Chondrocyte (in vitro differentiated cells): ENCODE data around the gene ICAM2. TPM values are rescaled to one million over a fixed set of nuclear protein-coding genes. Genes with fewer than 3 reads are reported as not detected.
A peak's percentile ranks its signal among the peaks of the same experiment; 100 is the strongest.

Source experiments
- DNase-seq: peaks from one replicate; pipeline ENCODE4 v3.0.0; 2021; ENCODE audit warnings: mixed read lengths, low spot score
- H3K27ac Mint-ChIP-seq: one replicate; pipeline ENCODE4 v1.8.0; 2021; ENCODE audit warnings: mild to moderate bottlenecking, moderate library complexity, mixed read lengths; ENCODE audit not compliant: unreplicated experiment
- H3K27me3 Mint-ChIP-seq: 2 replicates; pipeline ENCODE4 v1.8.0; 2021; ENCODE audit warnings: low read depth, mixed read lengths
- H3K36me3 Mint-ChIP-seq: 2 replicates; pipeline ENCODE4 v1.8.0; 2021; ENCODE audit warnings: low read depth, mixed read lengths
- H3K4me1 Mint-ChIP-seq: 2 replicates; pipeline ENCODE4 v1.8.0; 2021; ENCODE audit warnings: low read depth, mild to moderate bottlenecking, mixed read lengths
- H3K4me3 Mint-ChIP-seq: one replicate; pipeline ENCODE4 v1.8.0; 2021; ENCODE audit warnings: mild to moderate bottlenecking, moderate library complexity, mixed read lengths; ENCODE audit not compliant: unreplicated experiment
- H3K9me3 Mint-ChIP-seq: 2 replicates; pipeline ENCODE4 v1.8.0; 2021; ENCODE audit warnings: low read depth, mixed read lengths
- CTCF ChIP-seq: fragments of 200-600 bp; sonication (generic); IDR thresholded peaks from 2 replicates; pipeline ENCODE4 v1.5.0; 2021; ENCODE audit warnings: antibody characterized with exemption, mild to moderate bottlenecking, moderate library complexity
- total RNA-seq: library from RNA; stranded (reverse); gene quantifications from 3 replicates; pipeline ENCODE4 v1.2.1, GENCODE V29; 2021

Gene ICAM2
- total RNA-seq, 1 donor from 2014 or later: not detected

GRCh38 chr17:64038331-64039105 is 18.1 kb upstream of the ICAM2 start:
- no peak for TF ChIP-seq CTCF
- DNase-seq: no peak
- H3K27ac Mint-ChIP-seq: no peak overlapping the region
- peaks cover 13% of the 10 kb centered on the region for H3K4me1 Mint-ChIP-seq
- no peak overlapping the region for H3K4me3 Mint-ChIP-seq
- H3K36me3 Mint-ChIP-seq: peaks cover 12% of the 10 kb centered on the region
- no peaks in the 10 kb centered on the region for H3K27me3 Mint-ChIP-seq
- no peaks in the 10 kb centered on the region for H3K9me3 Mint-ChIP-seq

DNA sequence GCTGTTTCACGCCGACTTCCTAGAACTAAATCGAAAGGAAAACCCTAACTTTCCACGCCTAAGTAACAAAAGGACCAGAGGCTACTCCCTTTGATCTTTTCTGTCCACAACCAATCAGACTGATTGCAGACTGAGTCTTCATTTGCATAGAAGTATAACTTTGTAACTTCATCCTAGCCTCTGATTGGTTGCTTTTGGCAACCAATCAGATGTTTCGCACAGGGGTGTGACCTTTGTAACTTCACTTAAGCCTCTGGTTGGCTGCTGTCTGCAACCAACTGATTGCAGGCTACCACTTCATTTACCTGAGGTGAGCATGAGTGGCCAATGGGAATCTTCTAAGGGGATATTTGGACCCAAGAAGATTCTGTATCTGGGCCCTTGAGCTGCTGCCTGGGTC is 17.4 kb upstream of the ICAM2 start:
- H3K9me3 Mint-ChIP-seq: no peaks in the 10 kb centered on the region
- no peaks in the 10 kb centered on the region for H3K27me3 Mint-ChIP-seq
- H3K27ac Mint-ChIP-seq: no peak overlapping the region
- H3K36me3 Mint-ChIP-seq: peaks cover 9% of the 10 kb centered on the region
- H3K4me1 Mint-ChIP-seq: peaks cover 5% of the 10 kb centered on the region
- no peak for TF ChIP-seq CTCF
- no peak for DNase-seq
- H3K4me3 Mint-ChIP-seq: no peak overlapping the region

DNA sequence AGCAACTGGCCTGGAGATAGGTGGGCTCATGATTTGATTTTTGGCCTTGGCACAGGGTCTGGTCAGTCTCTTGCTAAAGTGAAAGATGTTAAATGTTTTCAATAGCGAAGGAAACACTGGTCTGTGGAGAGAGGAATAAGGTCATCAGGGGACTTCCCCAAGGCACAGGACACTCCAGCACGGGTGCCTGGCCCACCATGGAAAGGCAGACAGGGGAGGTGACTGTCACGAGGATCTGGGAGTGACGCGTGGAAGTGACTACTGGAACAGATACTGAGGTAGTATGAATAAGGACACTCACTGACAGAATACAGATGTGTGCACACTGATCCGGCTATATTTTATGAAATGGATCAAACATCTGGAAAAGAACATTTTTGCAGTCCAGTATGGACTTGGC is 16.7 kb upstream of the ICAM2 start:
- Mint-ChIP-seq H3K9me3 (no peaks in the 10 kb centered on the region), H3K27ac (no peak overlapping the region)

DNA sequence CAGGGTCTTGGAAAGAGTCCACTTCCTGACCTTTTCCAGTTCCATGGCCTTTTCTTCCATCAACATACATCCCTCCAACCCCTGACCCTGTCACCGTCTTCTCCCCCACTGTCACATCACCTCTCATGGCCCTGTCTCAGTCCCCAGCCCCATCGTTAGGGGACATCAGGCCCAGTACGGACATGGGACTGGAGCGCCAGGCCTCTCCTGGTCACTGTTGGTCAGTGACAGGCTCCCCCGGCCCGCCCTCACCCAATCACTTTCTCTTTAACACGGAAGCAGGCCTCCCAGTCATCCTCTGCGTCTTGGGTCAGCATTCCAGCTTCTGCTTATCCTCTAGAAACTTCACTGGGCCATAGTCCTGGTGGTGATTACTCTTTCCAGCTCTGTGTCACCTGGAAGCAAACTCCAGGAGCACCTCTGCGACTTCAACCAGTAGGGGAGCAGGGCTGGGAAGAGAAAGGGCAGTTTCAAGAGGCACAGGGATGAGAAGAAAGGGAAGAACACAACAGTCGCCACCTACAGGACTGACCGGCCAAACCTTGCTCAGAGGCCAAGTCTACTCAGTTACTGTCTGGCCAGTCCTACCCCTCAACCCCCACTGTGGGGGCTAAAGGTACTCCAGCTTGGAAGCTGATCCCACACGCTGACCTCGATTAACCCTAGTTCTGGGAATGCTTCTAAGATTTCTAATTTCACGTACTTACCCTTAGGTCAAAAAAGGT is 15.9 kb upstream of the ICAM2 start:
- no peak overlapping the region for H3K4me3 Mint-ChIP-seq
- peaks cover 4% of the 10 kb centered on the region for H3K36me3 Mint-ChIP-seq
- no peaks in the 10 kb centered on the region for H3K27me3 Mint-ChIP-seq

More for the DNA sequence above, 16.7 kb upstream of the ICAM2 start:
- Mint-ChIP-seq H3K4me1 (peaks cover 2% of the 10 kb centered on the region), H3K4me3 (no peak overlapping the region), H3K27me3 (no peaks in the 10 kb centered on the region), H3K36me3 (peaks cover 7% of the 10 kb centered on the region)
- TF ChIP-seq CTCF: no peak
- DNase-seq: no peak

More for the DNA sequence above, 15.9 kb upstream of the ICAM2 start:
- no peak for DNase-seq
- H3K27ac Mint-ChIP-seq: peak overlapping the region; percentile 8
- H3K9me3 Mint-ChIP-seq: no peaks in the 10 kb centered on the region
- H3K4me1 Mint-ChIP-seq: no peaks in the 10 kb centered on the region
- TF ChIP-seq CTCF: peak; percentile 18
